HG02884 (cell line): ENCODE data around the gene SUSD4.

Experiments
- ATAC-seq: cut with Tn5 transposase; IDR thresholded peaks from one replicate; pipeline ENCODE4 v1.9.1; 2021; ENCODE audit warnings: mild to moderate bottlenecking, moderate library complexity; ENCODE audit not compliant: unreplicated experiment

Gene SUSD4

DNA sequence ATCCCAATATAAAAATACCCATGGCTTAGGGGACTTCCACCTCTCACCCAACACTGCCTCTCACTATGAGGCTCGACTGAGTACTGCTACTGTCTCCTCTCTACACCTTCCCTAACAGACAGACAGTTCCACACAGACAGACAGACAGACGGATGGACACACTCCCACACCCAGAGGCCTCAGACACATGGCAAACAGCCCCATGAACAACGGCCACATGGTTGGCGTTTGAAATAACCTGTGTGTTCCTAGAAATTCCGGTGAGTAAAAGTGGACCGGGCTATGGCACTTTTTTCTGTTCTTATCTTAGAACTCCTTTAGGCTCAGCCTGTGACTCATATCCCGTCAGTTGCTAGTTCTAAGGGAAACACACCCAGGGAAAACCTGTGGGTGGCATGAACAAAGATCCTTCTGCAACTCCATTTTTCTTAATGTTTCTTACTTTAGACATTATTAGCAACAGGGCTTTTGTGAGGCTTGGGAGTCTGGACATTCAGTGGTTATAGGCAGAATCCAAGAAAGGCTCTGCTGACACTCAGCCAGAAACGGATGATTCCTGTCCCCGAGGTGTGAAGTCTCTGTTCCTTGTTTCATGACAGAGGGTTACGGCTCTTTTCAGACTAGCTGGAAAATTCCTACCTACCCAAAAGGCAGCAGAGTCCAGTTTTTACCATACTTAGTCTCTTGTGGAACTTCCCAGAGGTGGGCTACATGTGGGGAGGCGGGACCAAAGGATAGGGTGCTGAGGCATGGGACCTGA lies 130.4 kb downstream of the SUSD4 start:
- no peak for ATAC-seq

DNA sequence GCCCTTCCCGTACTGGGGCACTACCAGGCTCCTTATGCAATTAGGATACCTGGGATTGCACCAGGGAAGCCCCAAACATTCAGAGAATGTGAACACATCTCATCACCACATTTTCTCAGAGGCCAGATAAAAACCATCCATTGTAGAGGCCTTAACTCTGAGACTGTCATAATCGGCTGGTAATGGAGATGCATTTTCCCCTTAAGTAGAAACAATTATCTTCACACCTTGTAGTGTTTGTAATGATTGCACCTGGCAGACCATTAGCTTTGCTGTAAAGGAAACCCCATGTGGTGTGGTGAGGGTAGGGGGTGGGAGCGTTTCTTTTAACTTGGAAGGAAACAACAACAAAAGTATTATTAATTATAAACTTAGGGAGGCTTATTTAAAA lies 131.0 kb downstream of the SUSD4 start:
- no peak for ATAC-seq

- no peak for ATAC-seq
Observed at GRCh38 chr1:223231581-223231980, 132.4 kb downstream of the SUSD4 start.

- no peak for ATAC-seq
Observed at GRCh38 chr1:223231011-223231572, 132.9 kb downstream of the SUSD4 start.

DNA sequence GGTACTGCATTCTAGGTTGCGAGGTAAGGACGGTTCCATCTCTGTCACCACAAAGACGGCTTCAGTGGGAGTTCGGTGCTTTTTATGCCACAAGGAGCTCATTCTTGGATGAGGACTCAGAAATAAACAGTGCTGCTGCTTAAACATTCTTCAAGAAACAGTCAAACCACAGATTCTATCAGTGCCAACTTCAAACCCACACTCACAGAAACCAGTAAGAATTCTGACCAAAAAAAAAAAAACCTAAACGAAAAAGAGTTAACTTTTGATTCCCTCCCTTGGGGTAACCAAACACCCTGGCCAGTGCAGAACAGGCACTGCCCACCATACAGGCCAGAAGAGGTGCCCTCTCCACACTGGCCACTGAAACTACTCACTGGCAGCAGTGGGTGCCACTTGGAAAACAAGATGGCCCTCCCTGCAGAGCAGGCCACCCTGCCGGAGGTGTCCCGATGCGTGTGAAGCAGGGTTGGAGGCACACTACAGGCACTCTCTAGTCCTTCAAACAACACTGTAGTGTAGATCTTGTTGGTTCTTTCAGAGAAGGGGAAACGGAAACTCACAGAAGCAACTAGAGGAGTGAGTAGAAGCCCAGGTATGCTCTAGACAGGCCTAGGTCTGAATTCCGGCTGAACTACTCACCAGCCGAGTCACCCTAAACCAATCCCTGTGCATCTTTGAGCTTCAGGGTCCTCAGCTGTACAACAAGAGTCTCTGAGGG lies 133.7 kb downstream of the SUSD4 start:
- ATAC-seq, result no peak

GRCh38 chr1:223229756-223230155 lies 134.2 kb downstream of the SUSD4 start:
- ATAC-seq, result no peak

DNA sequence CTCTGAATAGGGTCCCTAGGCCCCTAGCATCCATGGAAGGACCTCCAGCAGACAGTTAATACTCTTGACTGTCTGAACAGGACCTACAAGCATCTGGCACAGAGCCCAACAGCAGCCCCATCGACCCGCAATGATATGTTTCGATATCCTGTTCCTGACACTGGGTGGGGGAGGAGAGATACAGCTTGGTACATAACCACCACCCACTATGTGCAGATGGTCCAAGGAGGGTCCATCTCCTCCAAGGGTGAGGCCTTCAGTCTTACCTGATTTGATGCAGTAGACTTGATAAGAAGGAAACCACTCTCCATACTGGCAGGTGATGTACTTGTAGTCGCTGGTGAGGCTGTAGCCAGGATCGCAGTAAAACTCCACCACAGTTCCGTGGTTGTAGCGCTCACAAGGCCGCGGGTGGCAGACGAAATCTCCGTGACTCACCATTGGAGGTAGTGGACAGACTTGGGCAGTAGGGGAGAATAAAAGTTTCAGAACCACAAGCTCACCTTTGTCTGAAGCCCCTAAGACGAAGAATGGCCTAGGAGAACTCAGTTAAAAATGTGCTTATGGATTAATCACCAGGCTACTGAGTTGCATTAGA lies 134.9 kb downstream of the SUSD4 start:
- no peak for ATAC-seq

DNA sequence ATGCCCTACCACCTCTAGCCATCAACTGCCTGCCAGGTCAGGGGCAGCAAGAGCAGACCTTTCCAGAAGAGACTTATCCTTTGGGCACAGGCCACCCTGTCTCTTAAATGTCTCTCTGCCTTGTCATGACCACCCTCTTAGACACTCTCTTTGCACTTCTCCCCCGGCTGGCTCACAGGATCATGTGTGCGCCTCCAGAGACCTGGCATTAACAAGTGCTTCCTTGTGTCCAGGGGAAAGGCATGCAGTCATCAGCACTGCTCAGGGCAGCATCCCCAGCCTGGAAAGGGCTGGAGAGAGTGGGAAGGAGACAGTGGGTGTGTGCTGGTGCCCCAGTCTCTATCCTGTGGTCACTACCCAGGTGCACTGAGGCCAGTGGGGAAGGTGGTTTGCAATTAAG lies 135.8 kb downstream of the SUSD4 start:
- no peak for ATAC-seq

GRCh38 chr1:223227486-223228196 lies 136.3 kb downstream of the SUSD4 start:
- ATAC-seq, result no peak

- ATAC-seq, result no peak
Observed at GRCh38 chr1:223227031-223227430, 136.9 kb downstream of the SUSD4 start.

DNA sequence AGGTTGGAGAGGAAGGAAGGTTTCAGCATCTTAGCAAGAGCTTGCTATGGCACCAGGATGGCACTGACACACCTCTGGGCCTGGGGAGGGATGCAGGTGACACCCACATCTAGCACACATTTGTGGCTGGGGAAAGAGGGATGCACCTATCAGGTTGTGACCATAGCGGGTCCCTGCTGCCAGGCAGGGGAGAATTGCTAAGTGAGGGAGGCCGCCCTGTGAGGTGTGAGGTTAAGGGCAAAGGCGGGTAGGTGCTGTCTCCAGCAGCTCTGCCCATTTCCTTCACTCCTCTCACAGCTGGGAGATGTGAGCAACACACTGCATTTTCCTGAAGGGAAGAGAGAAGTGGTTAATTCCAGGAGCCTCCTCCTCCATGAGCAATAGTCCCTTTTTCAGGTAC lies 137.7 kb downstream of the SUSD4 start:
- ATAC-seq, result no peak

- no peak for ATAC-seq
Observed at GRCh38 chr1:223225481-223225880, 138.5 kb downstream of the SUSD4 start.

- ATAC-seq, result no peak
Observed at GRCh38 chr1:223225061-223225460, 138.9 kb downstream of the SUSD4 start.

- ATAC-seq, result no peak
Observed at GRCh38 chr1:223224465-223224864, 139.5 kb downstream of the SUSD4 start.

- no peak for ATAC-seq
Observed at GRCh38 chr1:223223091-223223995, 140.6 kb downstream of the SUSD4 start.

- no peak for ATAC-seq
Observed at GRCh38 chr1:223222377-223222776, 141.6 kb downstream of the SUSD4 start.

DNA sequence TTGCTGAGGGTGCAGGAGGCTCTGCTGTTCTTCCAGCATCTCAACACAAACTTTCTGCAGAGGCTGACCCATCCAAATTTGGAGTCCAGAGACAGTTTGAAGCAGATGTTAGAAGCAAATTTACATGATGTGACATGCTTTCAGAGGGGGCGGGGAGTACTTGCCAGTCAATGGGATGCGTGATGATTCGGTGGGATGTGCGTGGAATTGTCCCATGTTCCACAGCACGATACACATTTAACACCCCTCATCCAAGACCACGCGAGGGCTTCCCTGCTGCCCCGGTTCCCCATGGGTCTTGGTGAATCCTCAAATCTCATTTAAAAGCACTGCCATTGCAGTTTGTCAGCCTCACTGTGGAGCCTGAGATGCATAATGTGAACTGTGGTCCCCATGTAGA lies 142.3 kb downstream of the SUSD4 start:
- no peak for ATAC-seq

GRCh38 chr1:223219846-223220610 lies 143.9 kb downstream of the SUSD4 start:
- no peak for ATAC-seq

DNA sequence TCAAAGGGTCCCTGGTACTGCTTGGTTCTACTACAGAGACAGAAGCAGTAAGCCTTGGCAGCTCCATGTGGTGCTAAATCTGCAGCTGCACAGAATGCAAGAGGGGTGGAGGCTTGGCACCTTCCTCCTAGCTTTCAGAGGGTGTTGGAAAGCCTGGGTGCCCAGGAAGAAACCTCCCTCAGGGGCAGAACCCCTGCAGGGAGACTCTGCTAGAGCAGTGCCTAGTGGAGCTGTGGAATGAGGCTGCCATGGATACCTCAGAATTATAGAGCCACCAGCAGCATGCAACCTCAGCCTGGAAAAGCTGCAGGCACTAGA lies 144.7 kb downstream of the SUSD4 start:
- no peak for ATAC-seq

GRCh38 chr1:223217781-223218180 lies 146.2 kb downstream of the SUSD4 start:
- ATAC-seq, result no peak
